Bronchial epithelial cell (primary cell): Measurements from ENCODE around the gene SOCS4. TPM values are rescaled to one million over a fixed set of nuclear protein-coding genes. Genes with fewer than 3 reads are reported as not detected.

Experiments
- DNase-seq: peaks from one replicate; pipeline ENCODE4 v3.0.0-alpha.2; 2010; ENCODE audit warnings: low read depth
- FAIRE-seq: peaks from 2 replicates; lab custom pipeline; 2011; peaks lifted over from hg19 to GRCh38; lab: Jason Lieb, UNC
- H3K27me3 ChIP-seq: 2 replicates; pipeline ENCODE4 v1.5.1; 2011; ENCODE audit warnings: low read length; ENCODE audit not compliant: control insufficient read depth, insufficient read depth
- H3K36me3 ChIP-seq: 2 replicates; pipeline ENCODE4 v1.5.1; 2011; ENCODE audit warnings: low read length; ENCODE audit not compliant: control insufficient read depth, insufficient read depth
- H3K4me3 ChIP-seq: 2 replicates; pipeline ENCODE4 v1.5.1; 2011; ENCODE audit warnings: mild to moderate bottlenecking, low read depth, low read length, control low read depth
- CTCF ChIP-seq: IDR thresholded peaks from 2 replicates; pipeline ENCODE4 v1.5.1; 2011; ENCODE audit warnings: mild to moderate bottlenecking, moderate library complexity, low read length, control low read depth, inconsistent platforms; ENCODE audit not compliant: insufficient read depth, severe bottlenecking
- total RNA-seq: library from RNA; depleted of rRNA; stranded (reverse); fragments of >200 nt; gene quantifications from 2 replicates; pipeline ENCODE4 v1.2.1, GENCODE V29; 2014

SOCS4 gene
- total RNA-seq, 1 donor from 2014 or later: 10.0 TPM

- H3K27me3 ChIP-seq: no peaks in the 10 kb centered on the region
- no peak for FAIRE-seq
- no peak for TF ChIP-seq CTCF
- DNase-seq: no peak
- no peaks in the 10 kb centered on the region for H3K36me3 ChIP-seq
- H3K4me3 ChIP-seq: no peak overlapping the region
These were observed 58.1 kb downstream of the SOCS4 start for GRCh38 chr14:55085060-55085660.

- FAIRE-seq (no peak), DNase-seq (no peak)
- H3K4me3 ChIP-seq: no peak overlapping the region
- no peaks in the 10 kb centered on the region for H3K27me3 ChIP-seq
- no peaks in the 10 kb centered on the region for H3K36me3 ChIP-seq
- no peak for TF ChIP-seq CTCF
These were observed 59.9 kb downstream of the SOCS4 start for GRCh38 chr14:55086938-55087337.

GRCh38 chr14:55088356-55088755, 61.3 kb downstream of the SOCS4 start:
- FAIRE-seq (no peak), DNase-seq (no peak)
- TF ChIP-seq CTCF: no peak
- Histone ChIP-seq H3K27me3 (no peaks in the 10 kb centered on the region), H3K36me3 (no peaks in the 10 kb centered on the region), H3K4me3 (no peak overlapping the region)

- Histone ChIP-seq H3K27me3 (no peaks in the 10 kb centered on the region), H3K4me3 (no peak overlapping the region), H3K36me3 (no peaks in the 10 kb centered on the region)
- no peak for DNase-seq
- no peak for FAIRE-seq
- no peak for TF ChIP-seq CTCF
These were observed 65.3 kb downstream of the SOCS4 start for GRCh38 chr14:55092341-55092740.

GRCh38 chr14:55094292-55095157, 67.5 kb downstream of the SOCS4 start:
- DNase-seq (peak; percentile 83), FAIRE-seq (no peak)
- no peaks in the 10 kb centered on the region for H3K36me3 ChIP-seq
- no peak overlapping the region for H3K4me3 ChIP-seq
- TF ChIP-seq CTCF: no peak
- H3K27me3 ChIP-seq: no peaks in the 10 kb centered on the region
